Measurements from ENCODE around the gene PPM1F. TPM values are rescaled to one million over a fixed set of nuclear protein-coding genes. Genes with fewer than 3 reads are reported as not detected.
"Not testable (repeated sequence)": the region's sequence is repeated elsewhere in the genome, so short reads cannot be mapped to it uniquely, and the experiment has no call there.

The PPM1F gene
- polyA plus RNA-seq, 2 of the 4 experiments (the other 2 are of a cell fraction) = 11.0 to 14.2 TPM

DNA sequence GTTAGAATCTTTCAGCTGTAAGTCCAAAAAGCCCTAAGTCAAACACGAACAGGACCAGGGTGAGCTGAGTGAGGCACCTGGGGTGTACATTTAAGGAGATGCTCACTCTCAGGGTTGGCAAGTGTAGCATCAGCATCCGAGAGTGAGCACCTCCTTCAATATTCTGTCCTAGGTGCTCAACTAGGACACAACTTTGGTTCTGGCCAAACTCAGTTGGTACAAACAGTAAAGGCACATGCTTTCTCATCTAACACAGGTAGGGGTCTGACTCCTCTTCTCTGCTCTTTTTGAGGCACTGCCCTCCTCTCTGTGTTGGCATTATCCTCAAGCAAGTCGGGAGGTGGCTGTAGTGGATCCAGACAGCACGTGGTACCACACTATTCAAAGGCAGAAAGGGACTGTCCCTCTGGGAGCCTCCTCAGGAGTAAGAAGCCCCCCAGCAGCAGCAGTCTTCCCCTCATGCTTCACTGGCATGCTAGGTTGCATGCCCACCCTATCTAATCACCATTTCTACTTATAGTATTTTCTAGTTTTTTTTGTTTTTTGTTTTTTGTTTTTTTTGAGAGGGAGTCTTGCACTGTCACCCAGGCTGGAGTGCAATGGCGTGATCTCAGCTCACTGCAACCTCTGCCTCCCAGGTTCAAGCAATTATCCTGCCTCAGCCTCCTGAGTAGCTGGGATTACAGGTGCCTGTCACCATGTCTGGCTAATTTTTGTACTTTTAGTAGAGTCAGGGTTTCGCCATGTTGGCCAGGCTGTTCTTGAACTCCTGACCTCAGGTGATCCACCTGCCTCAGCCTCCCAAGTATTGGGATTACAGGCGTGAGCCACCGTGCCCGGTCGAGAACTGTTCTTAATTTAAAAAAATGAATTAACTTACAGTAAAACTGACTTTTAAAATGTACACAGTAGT is 70.6 kb downstream of the PPM1F start:
- Histone ChIP-seq H3K4me2 (no peak overlapping the region), H3K9me3 (no peaks in the 10 kb centered on the region), H3K27ac (no peak overlapping the region), H3K4me3 (no peak overlapping the region), H3K4me1 (no peaks in the 10 kb centered on the region)
- ChIA-PET CTCF (no interaction called here), POLR2A (no interaction called here)
- TF ChIP-seq, protein P1, sequence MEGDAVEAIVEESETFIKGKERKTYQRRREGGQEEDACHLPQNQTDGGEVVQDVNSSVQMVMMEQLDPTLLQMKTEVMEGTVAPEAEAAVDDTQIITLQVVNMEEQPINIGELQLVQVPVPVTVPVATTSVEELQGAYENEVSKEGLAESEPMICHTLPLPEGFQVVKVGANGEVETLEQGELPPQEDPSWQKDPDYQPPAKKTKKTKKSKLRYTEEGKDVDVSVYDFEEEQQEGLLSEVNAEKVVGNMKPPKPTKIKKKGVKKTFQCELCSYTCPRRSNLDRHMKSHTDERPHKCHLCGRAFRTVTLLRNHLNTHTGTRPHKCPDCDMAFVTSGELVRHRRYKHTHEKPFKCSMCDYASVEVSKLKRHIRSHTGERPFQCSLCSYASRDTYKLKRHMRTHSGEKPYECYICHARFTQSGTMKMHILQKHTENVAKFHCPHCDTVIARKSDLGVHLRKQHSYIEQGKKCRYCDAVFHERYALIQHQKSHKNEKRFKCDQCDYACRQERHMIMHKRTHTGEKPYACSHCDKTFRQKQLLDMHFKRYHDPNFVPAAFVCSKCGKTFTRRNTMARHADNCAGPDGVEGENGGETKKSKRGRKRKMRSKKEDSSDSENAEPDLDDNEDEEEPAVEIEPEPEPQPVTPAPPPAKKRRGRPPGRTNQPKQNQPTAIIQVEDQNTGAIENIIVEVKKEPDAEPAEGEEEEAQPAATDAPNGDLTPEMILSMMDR (IDR thresholded peaks at IDR 0.05) = no peak
- TF ChIP-seq HOXB5 (CRISPR knock-in tag; IDR thresholded peaks at IDR 0.05) (no peak), MYC (IDR thresholded peaks at IDR 0.05; ENCODE audit: borderline replicate concordance, low read length) (no peak), ATOH8 (CRISPR knock-in tag; IDR thresholded peaks at IDR 0.05; ENCODE audit: low read depth) (no peak), NR3C1 (IDR thresholded peaks at IDR 0.05) (no peak), HEYL (CRISPR knock-in tag; IDR thresholded peaks at IDR 0.05) (no peak), MAZ (IDR thresholded peaks at IDR 0.05; ENCODE audit: borderline replicate concordance, low read depth, low read length) (no peak), EHMT2 (IDR thresholded peaks at IDR 0.05; ENCODE audit: low read depth) (no peak)
- TF ChIP-seq, protein P2, sequence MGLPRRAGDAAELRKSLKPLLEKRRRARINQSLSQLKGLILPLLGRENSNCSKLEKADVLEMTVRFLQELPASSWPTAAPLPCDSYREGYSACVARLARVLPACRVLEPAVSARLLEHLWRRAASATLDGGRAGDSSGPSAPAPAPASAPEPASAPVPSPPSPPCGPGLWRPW (IDR thresholded peaks at IDR 0.05) = no peak
- TF ChIP-seq, protein P3, sequence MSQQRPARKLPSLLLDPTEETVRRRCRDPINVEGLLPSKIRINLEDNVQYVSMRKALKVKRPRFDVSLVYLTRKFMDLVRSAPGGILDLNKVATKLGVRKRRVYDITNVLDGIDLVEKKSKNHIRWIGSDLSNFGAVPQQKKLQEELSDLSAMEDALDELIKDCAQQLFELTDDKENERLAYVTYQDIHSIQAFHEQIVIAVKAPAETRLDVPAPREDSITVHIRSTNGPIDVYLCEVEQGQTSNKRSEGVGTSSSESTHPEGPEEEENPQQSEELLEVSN (IDR thresholded peaks at IDR 0.05; ENCODE audit: borderline replicate concordance, low read depth) = no peak
- DNase-seq (ENCODE audit: low read depth in 1 of 2, low spot score in 1 of 2) = no peak
- FAIRE-seq = no peak
- WGBS (ENCODE audit: missing lambda C conversion rate) = 76% methylated on average over 10 of the region's 10 CpGs
- no peak for ATAC-seq

GRCh38 chr22:21876486-21877176 is 76.0 kb downstream of the PPM1F start:
- DNase-seq (ENCODE audit: low read depth in 1 of 2, low spot score in 1 of 2) (no peak), FAIRE-seq (no peak), ATAC-seq (no peak)
- Histone ChIP-seq H3K4me1 (no peaks in the 10 kb centered on the region), H3K9me3 (no peaks in the 10 kb centered on the region), H3K27ac (no peak overlapping the region), H3K4me3 (no peak overlapping the region), H3K4me2 (no peak overlapping the region)
- CTCF ChIA-PET = interaction anchor here (0.6 to 1.2 kb wide), 3 partner anchors 60 to 163 kb away, joined by 3 read pairs; no protein-coding TSS in a partner anchor
- WGBS (ENCODE audit: missing lambda C conversion rate) = 80% methylated on average over 4 of the region's 4 CpGs
- POLR2A ChIA-PET = no interaction called here
- TF ChIP-seq, protein P3 (IDR thresholded peaks at IDR 0.05; ENCODE audit: borderline replicate concordance, low read depth) = no peak
- TF ChIP-seq, protein P4, sequence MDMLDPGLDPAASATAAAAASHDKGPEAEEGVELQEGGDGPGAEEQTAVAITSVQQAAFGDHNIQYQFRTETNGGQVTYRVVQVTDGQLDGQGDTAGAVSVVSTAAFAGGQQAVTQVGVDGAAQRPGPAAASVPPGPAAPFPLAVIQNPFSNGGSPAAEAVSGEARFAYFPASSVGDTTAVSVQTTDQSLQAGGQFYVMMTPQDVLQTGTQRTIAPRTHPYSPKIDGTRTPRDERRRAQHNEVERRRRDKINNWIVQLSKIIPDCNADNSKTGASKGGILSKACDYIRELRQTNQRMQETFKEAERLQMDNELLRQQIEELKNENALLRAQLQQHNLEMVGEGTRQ (IDR thresholded peaks at IDR 0.05) = peak; percentile 73

- H3K27ac ChIP-seq; FAIRE-seq; DNase-seq (ENCODE audit: low read depth in 1 of 2, low spot score in 1 of 2); ATAC-seq; H3K4me1 ChIP-seq; H3K9me3 ChIP-seq; H3K4me2 ChIP-seq; H3K4me3 ChIP-seq: not testable (repeated sequence)
- 66% methylated on average over 3 of the region's 4 CpGs for WGBS (ENCODE audit: missing lambda C conversion rate)
- POLR2A ChIA-PET = interaction anchor here (0.7 kb wide), 1 partner anchor 107 kb away, joined by 9 read pairs; the partner anchor contains the start of gene TOP3B
- CTCF ChIA-PET = interaction anchor here (0.6 kb wide), 1 partner anchor 14 kb away, joined by 3 read pairs; no protein-coding TSS in a partner anchor
These were observed 77.7 kb downstream of the PPM1F start for GRCh38 chr22:21874953-21875352.
